NB4 (cell line): ENCODE results near the gene HDAC8.

Experiments used
- MYC ChIP-seq: IDR thresholded peaks from 2 replicates; pipeline ENCODE4 v1.6.1; 2011; ENCODE audit warnings: low read depth, low read length
- POLR2A ChIP-seq: IDR thresholded peaks from 2 replicates; pipeline ENCODE4 v1.6.1; 2011; ENCODE audit warnings: mild to moderate bottlenecking; ENCODE audit not compliant: insufficient read length; ENCODE audit errors: extremely low read depth
- TF ChIP-seq, protein P1 (sequence below): IDR thresholded peaks from one replicate; pipeline ENCODE4 v1.5.1; 2012; ENCODE audit warnings: low read depth, low read length
- TF ChIP-seq, protein P2 (sequence below): IDR thresholded peaks from 2 replicates; pipeline ENCODE4 v1.6.1; 2011; ENCODE audit warnings: low read depth, low read length

DNA sequence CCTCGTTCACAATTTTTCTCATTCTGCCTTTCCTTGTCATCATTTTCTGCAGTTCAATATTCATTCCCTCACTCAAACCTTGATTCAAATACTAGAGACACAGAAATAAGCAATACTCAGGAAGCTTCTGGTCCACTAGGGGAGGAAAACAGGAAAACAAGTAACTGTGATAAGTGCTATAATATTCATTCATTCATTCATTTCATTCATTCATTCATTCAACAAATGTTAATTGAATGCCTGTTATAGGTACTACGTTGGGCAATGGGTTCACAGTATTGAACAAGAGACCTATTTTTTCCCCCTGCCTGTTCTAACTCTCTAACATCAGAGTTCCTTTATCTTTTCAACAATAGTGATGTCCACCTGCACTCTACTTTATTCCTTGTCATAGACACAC is 104.0 kb downstream of the HDAC8 start:
- TF ChIP-seq, protein P1, sequence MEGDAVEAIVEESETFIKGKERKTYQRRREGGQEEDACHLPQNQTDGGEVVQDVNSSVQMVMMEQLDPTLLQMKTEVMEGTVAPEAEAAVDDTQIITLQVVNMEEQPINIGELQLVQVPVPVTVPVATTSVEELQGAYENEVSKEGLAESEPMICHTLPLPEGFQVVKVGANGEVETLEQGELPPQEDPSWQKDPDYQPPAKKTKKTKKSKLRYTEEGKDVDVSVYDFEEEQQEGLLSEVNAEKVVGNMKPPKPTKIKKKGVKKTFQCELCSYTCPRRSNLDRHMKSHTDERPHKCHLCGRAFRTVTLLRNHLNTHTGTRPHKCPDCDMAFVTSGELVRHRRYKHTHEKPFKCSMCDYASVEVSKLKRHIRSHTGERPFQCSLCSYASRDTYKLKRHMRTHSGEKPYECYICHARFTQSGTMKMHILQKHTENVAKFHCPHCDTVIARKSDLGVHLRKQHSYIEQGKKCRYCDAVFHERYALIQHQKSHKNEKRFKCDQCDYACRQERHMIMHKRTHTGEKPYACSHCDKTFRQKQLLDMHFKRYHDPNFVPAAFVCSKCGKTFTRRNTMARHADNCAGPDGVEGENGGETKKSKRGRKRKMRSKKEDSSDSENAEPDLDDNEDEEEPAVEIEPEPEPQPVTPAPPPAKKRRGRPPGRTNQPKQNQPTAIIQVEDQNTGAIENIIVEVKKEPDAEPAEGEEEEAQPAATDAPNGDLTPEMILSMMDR, result no peak
- TF ChIP-seq POLR2A (no peak), MYC (no peak)
- TF ChIP-seq, protein P2, sequence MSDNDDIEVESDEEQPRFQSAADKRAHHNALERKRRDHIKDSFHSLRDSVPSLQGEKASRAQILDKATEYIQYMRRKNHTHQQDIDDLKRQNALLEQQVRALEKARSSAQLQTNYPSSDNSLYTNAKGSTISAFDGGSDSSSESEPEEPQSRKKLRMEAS, result no peak
